ENCODE measurements around the gene CAVIN2. TPM values are rescaled to one million over a fixed set of nuclear protein-coding genes. Genes with fewer than 3 reads are reported as not detected.

The CAVIN2 gene
- polyA plus RNA-seq, 3 donors, result 0.07 to 3.1 (median 1.2) TPM

- H3K36me3 Mint-ChIP-seq, result no peaks in the 10 kb centered on the region
- intact Hi-C loops (cut with micrococcal nuclease), result no loop called here
- Histone ChIP-seq H3K36me3 (replicated peaks in 1 of 2; ENCODE audit: control insufficient read depth in 1 of 2, insufficient read depth in 2 of 2, low read length in 2 of 2) (no peaks in the 10 kb centered on the region), H4K20me1 (ENCODE audit: insufficient read depth, low read length) (no peaks in the 10 kb centered on the region), H3K4me1 (ENCODE audit: control insufficient read depth in 1 of 2, insufficient read depth in 2 of 2, low read length in 2 of 2) (no peaks in the 10 kb centered on the region), H3K27ac (ENCODE audit: low read depth in 1 of 2, low read length in 2 of 2) (no peak overlapping the region), H3K9me3 (replicated peaks in 1 of 2; ENCODE audit: control insufficient read depth in 1 of 2, insufficient read depth in 1 of 2, low read length in 2 of 2) (no peaks in the 10 kb centered on the region), H3K79me2 (ENCODE audit: insufficient read depth, low read length) (no peaks in the 10 kb centered on the region), H2AFZ (ENCODE audit: insufficient read depth, low read depth, low read length, poor library complexity, severe bottlenecking) (no peak overlapping the region), H3K9ac (ENCODE audit: insufficient read depth, low read length, poor library complexity, severe bottlenecking) (no peak overlapping the region), H3K4me2 (replicated peaks; ENCODE audit: extremely low read depth, low read length, poor library complexity, severe bottlenecking) (no peak overlapping the region), H3K4me3 (replicated peaks in 1 of 3; ENCODE audit: low read depth in 2 of 3, low read length in 3 of 3) (no peak overlapping the region), H3K27me3 (ENCODE audit: control insufficient read depth in 2 of 2, insufficient read depth in 2 of 2, low read length in 2 of 2) (no peaks in the 10 kb centered on the region)
- H3K9me3 Mint-ChIP-seq, result no peaks in the 10 kb centered on the region
- H3K27me3 Mint-ChIP-seq (ENCODE audit: low read depth in 3 of 3), result peaks cover 0 to under 1% (median 0%) of the 10 kb centered on the region in 3 donors
- no peak for TF ChIP-seq CTCF (IDR thresholded peaks at IDR 0.05)
- no peak for DNase-seq
- no CpG with 5 or more reads among the region's 1 CpG for WGBS (ENCODE audit: insufficient coverage)
- H3K4me3 Mint-ChIP-seq, result no peak overlapping the region
- H3K4me1 Mint-ChIP-seq, result no peaks in the 10 kb centered on the region
- no peak overlapping the region for H3K27ac Mint-ChIP-seq
These were observed 40.5 kb downstream of the CAVIN2 start for GRCh38 chr2:191806396-191806795.

- Mint-ChIP-seq H3K9me3 (no peaks in the 10 kb centered on the region), H3K27me3 (ENCODE audit: low read depth in 3 of 3) (no peaks in the 10 kb centered on the region)
These were observed 42.1 kb downstream of the CAVIN2 start for GRCh38 chr2:191804766-191805165.

More at GRCh38 chr2:191804766-191805165, 42.1 kb downstream of the CAVIN2 start:
- no peak overlapping the region for H3K9ac ChIP-seq (ENCODE audit: insufficient read depth, low read length, poor library complexity, severe bottlenecking)
- H3K9me3 ChIP-seq (replicated peaks in 1 of 2; ENCODE audit: control insufficient read depth in 1 of 2, insufficient read depth in 1 of 2, low read length in 2 of 2), result no peaks in the 10 kb centered on the region
- 95% methylated on average over 8 of the region's 9 CpGs for WGBS (ENCODE audit: insufficient coverage)
- no peak overlapping the region for H2AFZ ChIP-seq (ENCODE audit: insufficient read depth, low read depth, low read length, poor library complexity, severe bottlenecking)
- H3K4me1 ChIP-seq (ENCODE audit: control insufficient read depth in 1 of 2, insufficient read depth in 2 of 2, low read length in 2 of 2), result no peaks in the 10 kb centered on the region
- H3K27ac Mint-ChIP-seq, result no peak overlapping the region
- H4K20me1 ChIP-seq (ENCODE audit: insufficient read depth, low read length), result no peaks in the 10 kb centered on the region
- H3K4me1 Mint-ChIP-seq, result no peaks in the 10 kb centered on the region
- no peaks in the 10 kb centered on the region for H3K27me3 ChIP-seq (ENCODE audit: control insufficient read depth in 2 of 2, insufficient read depth in 2 of 2, low read length in 2 of 2)
- no peak overlapping the region for H3K4me3 Mint-ChIP-seq
- no peak for DNase-seq
- H3K36me3 Mint-ChIP-seq, result no peaks in the 10 kb centered on the region
- no peaks in the 10 kb centered on the region for H3K79me2 ChIP-seq (ENCODE audit: insufficient read depth, low read length)
- H3K4me2 ChIP-seq (replicated peaks; ENCODE audit: extremely low read depth, low read length, poor library complexity, severe bottlenecking), result no peak overlapping the region
- intact Hi-C loops (cut with micrococcal nuclease), result no loop called here
- H3K4me3 ChIP-seq (replicated peaks in 1 of 3; ENCODE audit: low read depth in 2 of 3, low read length in 3 of 3), result no peak overlapping the region
- no peaks in the 10 kb centered on the region for H3K36me3 ChIP-seq (replicated peaks in 1 of 2; ENCODE audit: control insufficient read depth in 1 of 2, insufficient read depth in 2 of 2, low read length in 2 of 2)
- no peak for TF ChIP-seq CTCF (IDR thresholded peaks at IDR 0.05)
- no peak overlapping the region for H3K27ac ChIP-seq (ENCODE audit: low read depth in 1 of 2, low read length in 2 of 2)
